HCT116 (cell line): Measurements from ENCODE around the gene SLC25A21. TPM values are rescaled to one million over a fixed set of nuclear protein-coding genes. Genes with fewer than 3 reads are reported as not detected.

Source experiments
- ATAC-seq: fragments of 200-7000 bp; cut with Tn5 transposase; 2 replicates; pipeline ENCODE4 v1.9.1; 2020; ENCODE audit warnings: mild to moderate bottlenecking, moderate library complexity
- BruUV-seq: library from RNA; stranded (reverse); fragments of 400-500 nt; replicated peaks from 2 replicates; lab custom pipeline; 2021; lab: Mats Ljungman, UMichigan
- CTCF ChIA-PET: fragments of 300-600 bp; sonication (Branson Sonifier 250); formaldehyde crosslinking; loops from one replicate; lab custom pipeline; 2021; ENCODE audit warnings: antibody characterized with exemption; lab: Charles Lee
- POLR2A ChIA-PET: fragments of 300-600, 350-600 bp; sonication (Branson Sonifier 250); formaldehyde crosslinking; loops from one replicate; lab custom pipeline; 2021; ENCODE audit warnings: antibody characterized with exemption; lab: Charles Lee
- RAD21 ChIA-PET, 2 experiments: fragments of 300-600 bp; sonication (Branson Sonifier 250); formaldehyde crosslinking; loops; one replicate each; lab custom pipeline; 2023; ENCODE audit warnings: low total read pairs in 2 of 2; ENCODE audit not compliant: uncharacterized antibody in 2 of 2, unreplicated experiment in 2 of 2, low non-redundant PET in 1 of 2; lab: Charles Lee
- DNase-seq: peaks from one replicate; pipeline ENCODE4 v3.0.0-alpha.2; 2010; ENCODE audit warnings: low read depth, low spot score
- H2AFZ ChIP-seq: fragments of 200-600 bp; shearing (Covaris generic), sonication (generic); 2 replicates; pipeline ENCODE4 v1.6.1; 2017; ENCODE audit warnings: low read depth, mixed run types, mixed read lengths, antibody characterized with exemption, low read length; ENCODE audit not compliant: poor library complexity, severe bottlenecking
- H3K27ac ChIP-seq: 2 replicates; pipeline ENCODE4 v1.5.1; 2012; ENCODE audit warnings: low read depth, low read length
- H3K27me3 ChIP-seq: fragments of 200-600 bp; sonication (generic); 2 replicates; pipeline ENCODE4 v1.6.1; 2016; ENCODE audit warnings: mixed run types, low read length, mixed read lengths; ENCODE audit not compliant: insufficient read depth
- H3K36me3 ChIP-seq, 2 experiments: fragments of 200-500 bp in 1 of 2; fragments of 200-600 bp in 1 of 2; sonication (Bioruptor generic) in 1 of 2; sonication (generic) in 1 of 2; 2 replicates each; pipeline versions ENCODE4 v1.5.1 to v1.6.1; 2014 to 2016; ENCODE audit warnings: low read length in 2 of 2, inconsistent platforms in 1 of 2, mixed read lengths in 1 of 2, mixed run types in 1 of 2; ENCODE audit not compliant: insufficient read depth in 2 of 2, control insufficient read depth in 1 of 2
- H3K4me1 ChIP-seq, 2 experiments: fragments of 200-600 bp in 1 of 2; sonication (generic) in 1 of 2; 2 replicates each; pipeline versions ENCODE4 v1.5.1 to v1.6.1; 2012 to 2017; ENCODE audit warnings: low read length in 2 of 2, inconsistent platforms in 1 of 2, mild to moderate bottlenecking in 1 of 2, mixed read lengths in 1 of 2, mixed run types in 1 of 2, moderate library complexity in 1 of 2; ENCODE audit not compliant: insufficient read depth in 2 of 2, control insufficient read depth in 1 of 2
- H3K4me2 ChIP-seq: fragments of 200-600 bp; sonication (generic); 2 replicates; pipeline ENCODE4 v1.6.1; 2017; ENCODE audit warnings: mixed run types, low read length, mixed read lengths
- H3K4me3 ChIP-seq, 2 experiments: fragments of 200-600 bp in 1 of 2; sonication (generic) in 1 of 2; replicated peaks in 1 of 2; 2 replicates each; pipeline ENCODE4 v1.5.1; 2011 to 2016; ENCODE audit warnings: low read length in 2 of 2, control low read depth in 1 of 2, low read depth in 1 of 2, mild to moderate bottlenecking in 1 of 2, mixed read lengths in 1 of 2, mixed run types in 1 of 2
- H3K79me2 ChIP-seq: fragments of 200-600 bp; sonication (generic); 2 replicates; pipeline ENCODE4 v1.6.1; 2017; ENCODE audit warnings: mild to moderate bottlenecking, mixed run types, low read length, moderate library complexity, mixed read lengths; ENCODE audit not compliant: insufficient read depth
- H3K9ac ChIP-seq: fragments of 200-600 bp; sonication (generic); 2 replicates; pipeline ENCODE4 v1.6.1; 2016; ENCODE audit warnings: low read length, mixed read lengths
- H3K9me2 ChIP-seq: fragments of 200-600 bp; sonication (generic), shearing (Covaris generic); 2 replicates; pipeline ENCODE4 v1.6.1; 2017; ENCODE audit warnings: mixed run types, mild to moderate bottlenecking, moderate library complexity; ENCODE audit not compliant: insufficient read depth
- H3K9me3 ChIP-seq, 2 experiments: fragments of 200-500 bp in 1 of 2; fragments of 200-600 bp in 1 of 2; sonication (Bioruptor generic) in 1 of 2; sonication (generic) in 1 of 2; 2 replicates each; pipeline ENCODE4 v1.6.1; 2014 to 2017; ENCODE audit warnings: low read length in 2 of 2, mixed read lengths in 2 of 2, inconsistent platforms in 1 of 2, low read depth in 1 of 2, mild to moderate bottlenecking in 1 of 2, mixed run types in 1 of 2, moderate library complexity in 1 of 2; ENCODE audit not compliant: control insufficient read depth in 1 of 2, insufficient read depth in 1 of 2
- H4K20me1 ChIP-seq: fragments of 200-600 bp; sonication (generic), shearing (Covaris generic); 2 replicates; pipeline ENCODE4 v1.6.1; 2017; ENCODE audit warnings: mixed run types, mild to moderate bottlenecking, moderate library complexity; ENCODE audit not compliant: insufficient read depth
- CEBPB ChIP-seq: IDR thresholded peaks from 2 replicates; pipeline ENCODE4 v1.6.1; 2012; ENCODE audit warnings: low read depth
- EGR1 ChIP-seq: IDR thresholded peaks from 2 replicates; pipeline ENCODE4 v1.6.1; 2012; ENCODE audit warnings: low read depth
- ELF1 ChIP-seq: IDR thresholded peaks from 2 replicates; pipeline ENCODE4 v1.6.1; 2012; ENCODE audit warnings: low read depth, borderline replicate concordance
- EZH2phosphoT487 ChIP-seq: fragments of 200-600 bp; IDR thresholded peaks from 2 replicates; pipeline ENCODE4 v1.6.1; 2018; ENCODE audit warnings: antibody characterized with exemption, borderline replicate concordance
- JUND ChIP-seq: IDR thresholded peaks from 2 replicates; pipeline ENCODE4 v1.6.1; 2012
- POLR2AphosphoS5 ChIP-seq: IDR thresholded peaks from 2 replicates; pipeline ENCODE4 v1.6.1; 2011; ENCODE audit warnings: mild to moderate bottlenecking, low read depth, low read length, moderate library complexity
- RAD21 ChIP-seq: IDR thresholded peaks from 2 replicates; pipeline ENCODE4 v1.6.1; 2012; ENCODE audit warnings: low read depth, mild to moderate bottlenecking
- TCF7L2 ChIP-seq: IDR thresholded peaks from 2 replicates; pipeline ENCODE4 v1.7.0; 2011; ENCODE audit warnings: borderline replicate concordance, inconsistent platforms; ENCODE audit not compliant: insufficient read depth, insufficient read length; ENCODE audit errors: extremely low read depth
- YY1 ChIP-seq: IDR thresholded peaks from 2 replicates; pipeline ENCODE4 v1.6.1; 2011; ENCODE audit warnings: low read length, low read depth, moderate library complexity, mild to moderate bottlenecking; ENCODE audit not compliant: insufficient replicate concordance; ENCODE audit errors: extremely low read depth
- intact Hi-C: fragments of 100-400 bp; cut with micrococcal nuclease; formaldehyde crosslinking; loops from 2 replicates; pipeline ENCODE4 v1.10.0; 2022
- total RNA-seq: library from RNA; stranded (reverse); gene quantifications from one replicate; pipeline ENCODE4 v1.2.1, GENCODE V29; 2021; ENCODE audit not compliant: unreplicated experiment
- TF ChIP-seq, protein P1 (sequence below), 3 experiments: fragments of 200-600 bp in 1 of 3; sonication (generic) in 1 of 3; IDR thresholded peaks in 2 of 3; conservative IDR thresholded peaks in 1 of 3; 2 replicates each; pipeline ENCODE4 v1.5.1; 2012 to 2017; ENCODE audit warnings: low read depth in 2 of 3, low read length in 2 of 3, antibody characterized with exemption in 1 of 3, borderline replicate concordance in 1 of 3, control low read depth in 1 of 3, mild to moderate bottlenecking in 1 of 3, mixed read lengths in 1 of 3, mixed run types in 1 of 3, moderate library complexity in 1 of 3; ENCODE audit not compliant: insufficient read depth in 1 of 3
- TF ChIP-seq, protein P2 (sequence below): IDR thresholded peaks from 2 replicates; pipeline ENCODE4 v1.6.1; 2012
- TF ChIP-seq, protein P3 (sequence below): IDR thresholded peaks from 2 replicates; pipeline ENCODE4 v1.6.1; 2012
- TF ChIP-seq, protein P4 (sequence below): IDR thresholded peaks from 2 replicates; pipeline ENCODE4 v1.6.1; 2011; ENCODE audit warnings: mild to moderate bottlenecking, low read length, moderate library complexity; ENCODE audit not compliant: insufficient replicate concordance; ENCODE audit errors: extremely low read depth

SLC25A21 gene
- total RNA-seq, 1 experiment from 2014 or later = 3.5 TPM

DNA sequence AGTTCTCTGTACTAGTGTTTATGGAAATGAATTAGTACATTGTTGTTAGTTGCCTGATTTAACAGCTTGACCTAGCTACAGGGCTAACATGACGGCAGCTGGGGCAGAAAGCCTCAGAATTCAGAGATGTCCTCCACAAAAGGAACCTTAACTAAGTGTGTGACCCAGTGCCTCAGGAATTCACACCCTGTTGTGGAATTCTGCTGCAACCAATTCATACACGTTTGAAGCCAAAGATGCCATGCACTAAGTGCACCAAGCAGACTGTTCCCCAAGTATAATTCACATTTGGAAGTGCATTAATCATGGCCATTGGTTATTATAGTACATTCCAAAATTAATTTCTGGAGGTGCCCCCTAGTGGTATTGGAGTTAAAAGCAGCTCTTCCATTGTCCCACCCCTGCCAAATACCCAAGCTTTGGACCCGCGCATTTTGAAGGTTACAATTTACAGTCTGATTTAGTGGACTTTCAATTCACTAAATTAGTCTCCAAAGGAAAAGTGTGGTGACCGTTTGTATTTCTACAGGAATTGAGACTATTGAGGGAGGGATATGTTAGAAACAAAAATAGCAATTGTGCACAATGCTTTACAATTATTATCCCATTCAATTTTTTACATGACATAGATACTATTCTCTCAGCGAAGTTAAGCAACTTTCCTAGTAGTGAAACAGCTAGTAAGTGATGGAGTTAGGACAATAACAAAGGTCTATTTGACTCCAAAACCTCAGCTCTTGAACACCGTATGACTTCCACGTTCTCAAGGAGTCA is 424.8 kb downstream of the SLC25A21 start:
- BruUV-seq = no TSS peak
- intact Hi-C loops = no loop called here
- Histone ChIP-seq H3K27ac (no peak overlapping the region), H3K9me3 (no peaks in the 10 kb centered on the region), H4K20me1 (no peaks in the 10 kb centered on the region), H3K4me2 (no peak overlapping the region), H3K4me3 (no peak overlapping the region), H3K27me3 (no peaks in the 10 kb centered on the region), H3K9me2 (no peaks in the 10 kb centered on the region)
- ChIA-PET POLR2A (no interaction called here), RAD21 (interaction anchor here in 1 of 2 experiments (0.5 kb wide), 1 partner anchor 453 kb away, joined by 5 read pairs; no protein-coding TSS in a partner anchor), CTCF (interaction anchor here (0.6 to 2.0 kb wide), 19 partner anchors 8 to 617 kb away, joined by 3 to 16 read pairs (median 6); no protein-coding TSS in a partner anchor)
- no peak for DNase-seq
- TF ChIP-seq RAD21 (peak; percentile 31), TCF7L2 (no peak)
- TF ChIP-seq, protein P1, sequence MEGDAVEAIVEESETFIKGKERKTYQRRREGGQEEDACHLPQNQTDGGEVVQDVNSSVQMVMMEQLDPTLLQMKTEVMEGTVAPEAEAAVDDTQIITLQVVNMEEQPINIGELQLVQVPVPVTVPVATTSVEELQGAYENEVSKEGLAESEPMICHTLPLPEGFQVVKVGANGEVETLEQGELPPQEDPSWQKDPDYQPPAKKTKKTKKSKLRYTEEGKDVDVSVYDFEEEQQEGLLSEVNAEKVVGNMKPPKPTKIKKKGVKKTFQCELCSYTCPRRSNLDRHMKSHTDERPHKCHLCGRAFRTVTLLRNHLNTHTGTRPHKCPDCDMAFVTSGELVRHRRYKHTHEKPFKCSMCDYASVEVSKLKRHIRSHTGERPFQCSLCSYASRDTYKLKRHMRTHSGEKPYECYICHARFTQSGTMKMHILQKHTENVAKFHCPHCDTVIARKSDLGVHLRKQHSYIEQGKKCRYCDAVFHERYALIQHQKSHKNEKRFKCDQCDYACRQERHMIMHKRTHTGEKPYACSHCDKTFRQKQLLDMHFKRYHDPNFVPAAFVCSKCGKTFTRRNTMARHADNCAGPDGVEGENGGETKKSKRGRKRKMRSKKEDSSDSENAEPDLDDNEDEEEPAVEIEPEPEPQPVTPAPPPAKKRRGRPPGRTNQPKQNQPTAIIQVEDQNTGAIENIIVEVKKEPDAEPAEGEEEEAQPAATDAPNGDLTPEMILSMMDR (IDR thresholded peaks at IDR 0.05 in 2 of 3, conservative IDR thresholded peaks at IDR 0.05 in 1 of 3; ENCODE audit: borderline replicate concordance in 1 of 3, insufficient read depth in 1 of 3, low read depth in 2 of 3, low read length in 2 of 3) = peak; percentile 48 to 84 (median 70); a peak in 5 of 6 replicates
- TF ChIP-seq, protein P2, sequence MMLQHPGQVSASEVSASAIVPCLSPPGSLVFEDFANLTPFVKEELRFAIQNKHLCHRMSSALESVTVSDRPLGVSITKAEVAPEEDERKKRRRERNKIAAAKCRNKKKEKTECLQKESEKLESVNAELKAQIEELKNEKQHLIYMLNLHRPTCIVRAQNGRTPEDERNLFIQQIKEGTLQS = no peak
- TF ChIP-seq, all 23 proteins: peak for 2
- Histone ChIP-seq H3K9ac (no peak overlapping the region), H3K36me3 (no peaks in the 10 kb centered on the region), H3K4me1 (no peaks in the 10 kb centered on the region), H2AFZ (peak overlapping the region; percentile 11), H3K79me2 (no peaks in the 10 kb centered on the region)
- peak; percentile 86 for ATAC-seq

DNA sequence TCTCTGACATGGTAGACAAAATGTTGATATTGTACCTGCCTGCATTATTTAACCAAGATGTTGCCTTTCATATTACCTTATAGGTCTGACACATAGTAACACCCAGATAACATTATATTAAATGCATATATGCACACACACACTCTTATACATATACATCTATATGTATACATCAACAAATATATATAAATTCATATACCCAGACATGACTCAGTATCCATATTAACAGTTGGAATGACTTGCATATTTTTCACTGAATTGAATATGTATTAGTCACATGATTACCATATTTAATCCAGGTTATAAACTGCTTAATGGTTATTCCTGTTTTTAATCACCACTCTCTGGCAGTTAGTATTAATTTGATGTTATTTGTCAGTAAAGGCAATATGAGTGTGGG is 425.5 kb downstream of the SLC25A21 start:
- Histone ChIP-seq H3K9ac (no peak overlapping the region), H3K27ac (no peak overlapping the region), H3K79me2 (no peaks in the 10 kb centered on the region), H3K9me3 (no peaks in the 10 kb centered on the region), H3K9me2 (no peaks in the 10 kb centered on the region), H2AFZ (no peak overlapping the region), H3K4me1 (no peaks in the 10 kb centered on the region), H3K27me3 (no peaks in the 10 kb centered on the region), H3K4me3 (no peak overlapping the region), H4K20me1 (no peaks in the 10 kb centered on the region), H3K4me2 (no peak overlapping the region), H3K36me3 (no peaks in the 10 kb centered on the region)
- intact Hi-C loops = no loop called here
- DNase-seq = no peak
- ChIA-PET RAD21 (no interaction called here), POLR2A (no interaction called here), CTCF (interaction anchor here (1.5 to 2.0 kb wide), 8 partner anchors 9 to 403 kb away, joined by 7 to 16 read pairs (median 10); no protein-coding TSS in a partner anchor)
- no peak for ATAC-seq
- BruUV-seq = no TSS peak
- TF ChIP-seq EGR1 (no peak), JUND (no peak), RAD21 (no peak), CEBPB (no peak), ELF1 (no peak), POLR2AphosphoS5 (no peak), YY1 (no peak), EZH2phosphoT487 (no peak)
- TF ChIP-seq, protein P2 = no peak
- TF ChIP-seq, protein P3, sequence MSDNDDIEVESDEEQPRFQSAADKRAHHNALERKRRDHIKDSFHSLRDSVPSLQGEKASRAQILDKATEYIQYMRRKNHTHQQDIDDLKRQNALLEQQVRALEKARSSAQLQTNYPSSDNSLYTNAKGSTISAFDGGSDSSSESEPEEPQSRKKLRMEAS = no peak
- TF ChIP-seq, protein P4, sequence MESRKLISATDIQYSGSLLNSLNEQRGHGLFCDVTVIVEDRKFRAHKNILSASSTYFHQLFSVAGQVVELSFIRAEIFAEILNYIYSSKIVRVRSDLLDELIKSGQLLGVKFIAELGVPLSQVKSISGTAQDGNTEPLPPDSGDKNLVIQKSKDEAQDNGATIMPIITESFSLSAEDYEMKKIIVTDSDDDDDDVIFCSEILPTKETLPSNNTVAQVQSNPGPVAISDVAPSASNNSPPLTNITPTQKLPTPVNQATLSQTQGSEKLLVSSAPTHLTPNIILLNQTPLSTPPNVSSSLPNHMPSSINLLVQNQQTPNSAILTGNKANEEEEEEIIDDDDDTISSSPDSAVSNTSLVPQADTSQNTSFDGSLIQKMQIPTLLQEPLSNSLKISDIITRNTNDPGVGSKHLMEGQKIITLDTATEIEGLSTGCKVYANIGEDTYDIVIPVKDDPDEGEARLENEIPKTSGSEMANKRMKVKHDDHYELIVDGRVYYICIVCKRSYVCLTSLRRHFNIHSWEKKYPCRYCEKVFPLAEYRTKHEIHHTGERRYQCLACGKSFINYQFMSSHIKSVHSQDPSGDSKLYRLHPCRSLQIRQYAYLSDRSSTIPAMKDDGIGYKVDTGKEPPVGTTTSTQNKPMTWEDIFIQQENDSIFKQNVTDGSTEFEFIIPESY = no peak
